Breast epithelium (tissue), 3 donors: ENCODE measurements around the gene SYNPO.

Experiments
- POLR2A ChIP-seq: fragments of 450-650 bp; IDR thresholded peaks from one replicate; pipeline ENCODE4 v1.6.1; 2016; ENCODE audit warnings: antibody characterized with exemption, mild to moderate bottlenecking, moderate library complexity
- POLR2AphosphoS5 ChIP-seq, 3 donors: sonication (generic); formaldehyde crosslinking; IDR thresholded peaks; one replicate each; pipeline ENCODE4 v1.6.1; 2017; ENCODE audit warnings: antibody characterized with exemption in 3 of 3
- TF ChIP-seq, protein P1 (sequence below), 3 donors: fragments of 450-650 bp; IDR thresholded peaks; one replicate each; pipeline ENCODE4 v1.5.1; 2016 to 2017; ENCODE audit warnings: antibody characterized with exemption in 3 of 3, mild to moderate bottlenecking in 3 of 3, moderate library complexity in 3 of 3

DNA sequence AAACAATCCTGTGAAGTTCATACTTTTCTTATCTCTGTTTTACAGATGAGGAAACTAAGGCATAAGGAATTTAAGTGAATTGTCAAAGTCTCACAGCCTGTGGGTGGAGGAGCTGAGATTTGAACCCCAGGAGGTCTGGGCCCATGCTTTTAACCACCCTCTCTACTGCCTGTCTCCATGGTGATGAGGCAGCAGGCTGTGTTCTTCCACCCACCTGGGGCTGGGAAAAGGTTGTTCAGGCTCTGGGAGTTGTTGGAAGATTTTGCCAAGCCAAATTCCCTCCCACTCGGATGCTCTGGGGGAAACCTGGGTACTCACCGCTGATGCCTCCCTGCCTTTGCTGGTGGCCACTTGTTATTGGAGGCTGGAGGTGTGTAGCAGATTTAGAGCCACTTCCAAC is 18.3 kb upstream of the SYNPO start:
- TF ChIP-seq, protein P1, sequence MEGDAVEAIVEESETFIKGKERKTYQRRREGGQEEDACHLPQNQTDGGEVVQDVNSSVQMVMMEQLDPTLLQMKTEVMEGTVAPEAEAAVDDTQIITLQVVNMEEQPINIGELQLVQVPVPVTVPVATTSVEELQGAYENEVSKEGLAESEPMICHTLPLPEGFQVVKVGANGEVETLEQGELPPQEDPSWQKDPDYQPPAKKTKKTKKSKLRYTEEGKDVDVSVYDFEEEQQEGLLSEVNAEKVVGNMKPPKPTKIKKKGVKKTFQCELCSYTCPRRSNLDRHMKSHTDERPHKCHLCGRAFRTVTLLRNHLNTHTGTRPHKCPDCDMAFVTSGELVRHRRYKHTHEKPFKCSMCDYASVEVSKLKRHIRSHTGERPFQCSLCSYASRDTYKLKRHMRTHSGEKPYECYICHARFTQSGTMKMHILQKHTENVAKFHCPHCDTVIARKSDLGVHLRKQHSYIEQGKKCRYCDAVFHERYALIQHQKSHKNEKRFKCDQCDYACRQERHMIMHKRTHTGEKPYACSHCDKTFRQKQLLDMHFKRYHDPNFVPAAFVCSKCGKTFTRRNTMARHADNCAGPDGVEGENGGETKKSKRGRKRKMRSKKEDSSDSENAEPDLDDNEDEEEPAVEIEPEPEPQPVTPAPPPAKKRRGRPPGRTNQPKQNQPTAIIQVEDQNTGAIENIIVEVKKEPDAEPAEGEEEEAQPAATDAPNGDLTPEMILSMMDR (IDR thresholded peaks at IDR 0.05) = no peak
- TF ChIP-seq POLR2A (no peak), POLR2AphosphoS5 (IDR thresholded peaks at IDR 0.05) (no peak)
